MCF 10A (cell line): ENCODE results near the gene AUTS2. TPM values are rescaled to one million over a fixed set of nuclear protein-coding genes. Genes with fewer than 3 reads are reported as not detected.

Source experiments
- BruUV-seq: library from RNA; stranded (reverse); fragments of 400-500 nt; replicated peaks from 2 replicates; lab custom pipeline; 2021; lab: Mats Ljungman, UMichigan
- CTCF ChIA-PET: fragments of 300-600 bp; sonication (Branson Sonifier 250); formaldehyde crosslinking; extraction: SDS; loops from one replicate; lab custom pipeline; 2021; ENCODE audit warnings: antibody characterized with exemption, inconsistent platforms; lab: Yijun Ruan, JAX
- POLR2A ChIA-PET: fragments of 300-600, 350-650 bp; sonication (Branson Sonifier 250); formaldehyde crosslinking; extraction: SDS; loops from one replicate; lab custom pipeline; 2020; ENCODE audit warnings: antibody characterized with exemption, inconsistent platforms; lab: Yijun Ruan, JAX
- DNase-seq: peaks from one replicate; pipeline ENCODE4 v3.0.0-alpha.2; 2018; ENCODE audit not compliant: unreplicated experiment
- H3K27ac Mint-ChIP-seq: one replicate; pipeline ENCODE4 v1.8.0; 2022; ENCODE audit warnings: mild to moderate bottlenecking, low read depth, mixed read lengths; ENCODE audit not compliant: unreplicated experiment
- H3K27me3 Mint-ChIP-seq: one replicate; pipeline ENCODE4 v1.8.0; 2022; ENCODE audit warnings: mixed read lengths; ENCODE audit not compliant: insufficient read depth, unreplicated experiment
- H3K36me3 Mint-ChIP-seq: one replicate; pipeline ENCODE4 v1.8.0; 2022; ENCODE audit warnings: mild to moderate bottlenecking, moderate library complexity, mixed read lengths; ENCODE audit not compliant: insufficient read depth, unreplicated experiment
- H3K4me1 Mint-ChIP-seq: one replicate; pipeline ENCODE4 v1.8.0; 2022; ENCODE audit warnings: mixed read lengths; ENCODE audit not compliant: insufficient read depth, unreplicated experiment
- H3K4me3 Mint-ChIP-seq: one replicate; pipeline ENCODE4 v1.8.0; 2022; ENCODE audit warnings: mild to moderate bottlenecking, moderate library complexity, mixed read lengths; ENCODE audit not compliant: unreplicated experiment
- H3K9me3 Mint-ChIP-seq: one replicate; pipeline ENCODE4 v1.8.0; 2022; ENCODE audit warnings: mixed read lengths; ENCODE audit not compliant: unreplicated experiment
- intact Hi-C: fragments of 100-400 bp; cut with micrococcal nuclease; formaldehyde crosslinking; loops from 2 replicates; pipeline ENCODE4 v1.14.1; 2022
- total RNA-seq: library from RNA; stranded (reverse); gene quantifications from 2 replicates; pipeline ENCODE4 v1.2.3, GENCODE V29; 2022
- TF ChIP-seq, protein P1 (sequence below): fragments of 200-600 bp; IDR thresholded peaks from one replicate; pipeline ENCODE4 v1.8.0; 2022; ENCODE audit warnings: antibody characterized with exemption, mild to moderate bottlenecking; ENCODE audit not compliant: unreplicated experiment

AUTS2 gene
- total RNA-seq, 1 experiment from 2014 or later: 1.3 TPM

GRCh38 chr7:69772718-69773436 lies 174.6 kb downstream of the AUTS2 start:
- Mint-ChIP-seq H3K27ac (no peak overlapping the region), H3K4me3 (no peak overlapping the region), H3K27me3 (no peaks in the 10 kb centered on the region), H3K9me3 (peaks cover 43% of the 10 kb centered on the region), H3K36me3 (no peaks in the 10 kb centered on the region), H3K4me1 (no peaks in the 10 kb centered on the region)
- no TSS peak for BruUV-seq
- intact Hi-C loops: no loop called here
- CTCF ChIA-PET: interaction anchor here (0.7 kb wide), 1 partner anchor 95 kb away, joined by 3 read pairs; no protein-coding TSS in a partner anchor
- DNase-seq: no peak
- POLR2A ChIA-PET: interaction anchor here (0.7 kb wide), 1 partner anchor 384 kb away, joined by 3 read pairs; no protein-coding TSS in a partner anchor
- TF ChIP-seq, protein P1, sequence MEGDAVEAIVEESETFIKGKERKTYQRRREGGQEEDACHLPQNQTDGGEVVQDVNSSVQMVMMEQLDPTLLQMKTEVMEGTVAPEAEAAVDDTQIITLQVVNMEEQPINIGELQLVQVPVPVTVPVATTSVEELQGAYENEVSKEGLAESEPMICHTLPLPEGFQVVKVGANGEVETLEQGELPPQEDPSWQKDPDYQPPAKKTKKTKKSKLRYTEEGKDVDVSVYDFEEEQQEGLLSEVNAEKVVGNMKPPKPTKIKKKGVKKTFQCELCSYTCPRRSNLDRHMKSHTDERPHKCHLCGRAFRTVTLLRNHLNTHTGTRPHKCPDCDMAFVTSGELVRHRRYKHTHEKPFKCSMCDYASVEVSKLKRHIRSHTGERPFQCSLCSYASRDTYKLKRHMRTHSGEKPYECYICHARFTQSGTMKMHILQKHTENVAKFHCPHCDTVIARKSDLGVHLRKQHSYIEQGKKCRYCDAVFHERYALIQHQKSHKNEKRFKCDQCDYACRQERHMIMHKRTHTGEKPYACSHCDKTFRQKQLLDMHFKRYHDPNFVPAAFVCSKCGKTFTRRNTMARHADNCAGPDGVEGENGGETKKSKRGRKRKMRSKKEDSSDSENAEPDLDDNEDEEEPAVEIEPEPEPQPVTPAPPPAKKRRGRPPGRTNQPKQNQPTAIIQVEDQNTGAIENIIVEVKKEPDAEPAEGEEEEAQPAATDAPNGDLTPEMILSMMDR: no peak

GRCh38 chr7:69773535-69774225 lies 175.4 kb downstream of the AUTS2 start:
- Mint-ChIP-seq H3K27me3 (no peaks in the 10 kb centered on the region), H3K9me3 (peaks cover 39% of the 10 kb centered on the region), H3K27ac (no peak overlapping the region), H3K4me3 (no peak overlapping the region), H3K4me1 (no peaks in the 10 kb centered on the region), H3K36me3 (no peaks in the 10 kb centered on the region)
- ChIA-PET POLR2A (no interaction called here), CTCF (interaction anchor here (0.7 kb wide), 1 partner anchor 94 kb away, joined by 3 read pairs; no protein-coding TSS in a partner anchor)
- DNase-seq: no peak
- BruUV-seq: no TSS peak
- intact Hi-C loops: no loop called here
- TF ChIP-seq, protein P1: no peak

DNA sequence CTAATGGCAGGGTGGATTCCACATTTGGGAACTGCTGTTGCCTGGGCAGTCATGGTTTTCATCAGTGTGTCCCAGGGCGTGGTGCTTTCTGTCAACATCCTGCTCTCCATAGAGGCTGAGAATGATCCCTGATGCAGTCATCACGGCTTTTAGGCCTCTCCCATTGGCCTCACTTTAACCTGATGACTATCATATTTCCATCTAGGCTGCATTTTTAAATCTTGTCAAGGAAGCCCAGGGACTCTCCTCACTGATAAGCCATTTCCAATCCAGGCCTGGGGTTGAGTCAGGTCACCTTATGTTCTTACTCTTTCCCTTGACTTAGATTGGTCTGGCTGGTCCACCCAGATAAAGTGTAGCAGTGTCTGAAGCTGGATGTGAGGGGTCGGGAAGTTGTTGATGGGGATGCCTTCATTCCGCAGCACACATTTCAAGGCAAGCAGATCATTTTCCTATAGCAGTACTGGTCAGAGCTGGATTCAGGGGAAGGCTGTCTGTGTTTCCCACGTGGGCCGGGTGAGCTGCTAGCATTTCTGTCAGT lies 177.0 kb downstream of the AUTS2 start:
- ChIA-PET POLR2A (no interaction called here), CTCF (interaction anchor here (0.6 kb wide), 1 partner anchor 12 kb away, joined by 3 read pairs; no protein-coding TSS in a partner anchor)
- Mint-ChIP-seq H3K27me3 (no peaks in the 10 kb centered on the region), H3K9me3 (peaks cover 32% of the 10 kb centered on the region), H3K27ac (no peak overlapping the region), H3K36me3 (no peaks in the 10 kb centered on the region), H3K4me1 (no peaks in the 10 kb centered on the region), H3K4me3 (no peak overlapping the region)
- intact Hi-C loops: no loop called here
- TF ChIP-seq, protein P1: no peak
- DNase-seq: no peak
- BruUV-seq: no TSS peak

GRCh38 chr7:69776611-69777010 lies 178.3 kb downstream of the AUTS2 start:
- Mint-ChIP-seq H3K4me3 (no peak overlapping the region), H3K36me3 (no peaks in the 10 kb centered on the region), H3K27me3 (no peaks in the 10 kb centered on the region), H3K27ac (no peak overlapping the region), H3K4me1 (no peaks in the 10 kb centered on the region), H3K9me3 (peaks cover 21% of the 10 kb centered on the region)
- no TSS peak for BruUV-seq
- intact Hi-C loops: no loop called here
- no peak for DNase-seq
- POLR2A ChIA-PET: no interaction called here
- TF ChIP-seq, protein P1: no peak
- CTCF ChIA-PET: interaction anchor here (0.6 to 0.7 kb wide), 2 partner anchors 30 to 95 kb away, joined by 4 to 5 read pairs; no protein-coding TSS in a partner anchor
